ENCODE measurements around the gene KIT.

The KIT gene

GRCh38 chr4:54662901-54663585, 5.3 kb downstream of the KIT start:
- in situ Hi-C loops (cut with MboI; ENCODE audit: low sequenced_read_pairs, unreplicated experiment) = no loop called here

GRCh38 chr4:54664400-54664799, 6.6 kb downstream of the KIT start:
- in situ Hi-C loops (cut with MboI; ENCODE audit: low sequenced_read_pairs, unreplicated experiment) = no loop called here
- TF ChIP-seq, protein P1, sequence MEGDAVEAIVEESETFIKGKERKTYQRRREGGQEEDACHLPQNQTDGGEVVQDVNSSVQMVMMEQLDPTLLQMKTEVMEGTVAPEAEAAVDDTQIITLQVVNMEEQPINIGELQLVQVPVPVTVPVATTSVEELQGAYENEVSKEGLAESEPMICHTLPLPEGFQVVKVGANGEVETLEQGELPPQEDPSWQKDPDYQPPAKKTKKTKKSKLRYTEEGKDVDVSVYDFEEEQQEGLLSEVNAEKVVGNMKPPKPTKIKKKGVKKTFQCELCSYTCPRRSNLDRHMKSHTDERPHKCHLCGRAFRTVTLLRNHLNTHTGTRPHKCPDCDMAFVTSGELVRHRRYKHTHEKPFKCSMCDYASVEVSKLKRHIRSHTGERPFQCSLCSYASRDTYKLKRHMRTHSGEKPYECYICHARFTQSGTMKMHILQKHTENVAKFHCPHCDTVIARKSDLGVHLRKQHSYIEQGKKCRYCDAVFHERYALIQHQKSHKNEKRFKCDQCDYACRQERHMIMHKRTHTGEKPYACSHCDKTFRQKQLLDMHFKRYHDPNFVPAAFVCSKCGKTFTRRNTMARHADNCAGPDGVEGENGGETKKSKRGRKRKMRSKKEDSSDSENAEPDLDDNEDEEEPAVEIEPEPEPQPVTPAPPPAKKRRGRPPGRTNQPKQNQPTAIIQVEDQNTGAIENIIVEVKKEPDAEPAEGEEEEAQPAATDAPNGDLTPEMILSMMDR (IDR thresholded peaks at IDR 0.05; ENCODE audit: borderline replicate concordance, control extremely low read depth, extremely low read depth, insufficient read depth, missing control alignments) = no peak

More at GRCh38 chr4:54662901-54663585, 5.3 kb downstream of the KIT start:
- TF ChIP-seq, protein P1 (IDR thresholded peaks at IDR 0.05; ENCODE audit: borderline replicate concordance, control extremely low read depth, extremely low read depth, insufficient read depth, missing control alignments) = no peak
- no peak for DNase-seq (ENCODE audit: low spot score)

DNA sequence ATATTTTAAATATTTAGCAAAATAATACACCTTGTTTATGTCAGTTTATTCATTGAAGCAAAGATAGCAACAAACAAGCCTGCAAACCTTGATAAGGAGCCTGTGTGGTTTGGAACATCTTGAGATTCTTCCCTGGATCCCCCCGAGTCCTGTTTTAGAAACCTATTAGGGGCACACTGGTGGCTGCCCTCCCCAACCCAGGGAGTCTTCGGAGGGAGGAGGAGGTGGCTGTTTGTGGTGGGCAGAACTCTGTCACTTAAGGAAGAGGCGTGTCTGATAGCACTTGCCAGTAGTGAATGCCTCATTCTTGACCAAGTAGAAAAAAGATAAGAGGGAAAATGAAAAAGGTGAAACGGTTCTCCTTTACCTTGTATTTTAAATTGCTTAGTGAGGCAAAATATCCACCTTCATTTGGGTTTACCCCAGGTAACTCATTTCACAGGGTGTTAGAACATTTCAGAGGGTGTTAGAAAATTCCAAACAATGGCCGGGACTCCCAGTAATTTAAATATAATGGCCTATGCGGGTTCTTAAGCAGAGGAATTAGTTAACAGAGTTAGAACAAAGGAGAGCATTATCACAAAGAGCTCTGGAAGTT, 10.4 kb downstream of the KIT start:
- TF ChIP-seq, protein P1 (IDR thresholded peaks at IDR 0.05; ENCODE audit: borderline replicate concordance, control extremely low read depth, extremely low read depth, insufficient read depth, missing control alignments) = no peak
- no peak for DNase-seq (ENCODE audit: low spot score)
- in situ Hi-C loops (cut with MboI; ENCODE audit: low sequenced_read_pairs, unreplicated experiment) = no loop called here

More at GRCh38 chr4:54664400-54664799, 6.6 kb downstream of the KIT start:
- no peak for DNase-seq (ENCODE audit: low spot score)

- in situ Hi-C loops (cut with MboI; ENCODE audit: low sequenced_read_pairs, unreplicated experiment) = no loop called here
- TF ChIP-seq, protein P1 (IDR thresholded peaks at IDR 0.05; ENCODE audit: borderline replicate concordance, control extremely low read depth, extremely low read depth, insufficient read depth, missing control alignments) = no peak
- DNase-seq (ENCODE audit: low spot score) = no peak
Observed at GRCh38 chr4:54669831-54670230, 12.1 kb downstream of the KIT start.

DNA sequence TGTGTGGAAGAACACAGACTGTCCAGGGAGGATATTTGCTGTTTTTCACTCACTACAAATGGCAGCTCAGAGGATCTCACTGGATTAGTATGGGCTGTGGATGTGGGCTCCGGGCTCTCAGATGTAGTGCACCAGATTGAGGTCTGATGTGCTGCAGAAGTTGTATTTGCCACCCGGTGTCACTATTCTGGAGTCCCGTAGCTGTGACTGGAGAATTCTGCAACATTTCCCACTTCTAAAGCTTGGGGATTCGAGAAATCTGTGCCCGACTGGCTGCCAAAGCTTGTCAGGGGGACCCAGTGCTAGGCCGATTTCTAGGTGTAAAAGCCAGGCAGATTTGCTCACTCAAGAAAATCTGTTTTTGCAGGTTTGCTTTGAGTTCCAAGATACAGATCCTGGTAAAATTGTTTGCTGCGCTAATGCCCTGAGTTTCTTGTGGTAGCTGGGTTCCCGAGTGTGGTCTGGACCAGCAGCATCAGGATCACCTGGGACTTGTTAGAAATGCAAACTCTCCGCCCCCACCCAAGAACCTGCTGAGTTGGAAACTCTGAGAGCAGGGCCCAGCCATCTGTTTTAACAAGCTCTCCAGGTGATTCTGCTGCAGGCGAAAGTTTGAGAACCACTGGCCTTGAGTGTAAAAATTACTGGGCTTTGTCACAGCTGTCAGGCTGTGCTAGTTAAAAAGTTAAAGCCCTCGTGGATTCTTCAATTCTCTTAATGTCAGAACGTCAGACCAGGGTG, 18.1 kb downstream of the KIT start:
- in situ Hi-C loops (cut with MboI; ENCODE audit: low sequenced_read_pairs, unreplicated experiment) = loop anchor here (25.0 kb wide), 1 partner anchor 261 kb away; no protein-coding TSS in a partner anchor
- DNase-seq (ENCODE audit: low spot score) = no peak
- TF ChIP-seq, protein P1 (IDR thresholded peaks at IDR 0.05; ENCODE audit: borderline replicate concordance, control extremely low read depth, extremely low read depth, insufficient read depth, missing control alignments) = no peak

DNA sequence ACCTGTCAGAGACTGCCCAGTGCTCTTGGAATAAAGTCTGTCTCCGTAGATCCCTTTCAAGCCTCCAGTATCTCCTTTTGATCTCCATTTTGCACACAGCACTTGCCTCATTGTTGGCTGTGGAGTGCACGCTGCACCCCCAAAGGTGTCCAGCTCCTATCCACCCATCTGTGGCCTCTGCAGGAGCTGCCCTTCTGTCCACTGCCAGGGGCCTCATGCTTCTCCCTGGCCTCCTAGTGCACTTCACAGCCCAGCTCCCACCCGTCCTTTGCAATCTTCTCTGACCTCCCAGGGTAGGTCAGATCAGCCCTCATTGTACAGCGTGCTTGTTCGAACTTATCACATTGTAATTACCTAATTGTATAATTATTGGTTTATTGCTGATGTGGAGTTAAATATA, 18.9 kb downstream of the KIT start:
- TF ChIP-seq, protein P1 (IDR thresholded peaks at IDR 0.05; ENCODE audit: borderline replicate concordance, control extremely low read depth, extremely low read depth, insufficient read depth, missing control alignments) = no peak
- in situ Hi-C loops (cut with MboI; ENCODE audit: low sequenced_read_pairs, unreplicated experiment) = loop anchor here (25.0 kb wide), 1 partner anchor 261 kb away; no protein-coding TSS in a partner anchor
- no peak for DNase-seq (ENCODE audit: low spot score)

Measured in GM13976 (cell line).